Kidney capillary endothelial cell (primary cell): ENCODE results near the gene TMEM140.
A peak's percentile ranks its signal among the peaks of the same experiment; 100 is the strongest.
"Not testable (repeated sequence)": the region's sequence is repeated elsewhere in the genome, so short reads cannot be mapped to it uniquely, and the experiment has no call there.

ENCODE experiments used
- DNase-seq: peaks from one replicate; pipeline ENCODE4 v3.0.0-alpha.2; 2018; ENCODE audit warnings: low spot score

The TMEM140 gene

DNA sequence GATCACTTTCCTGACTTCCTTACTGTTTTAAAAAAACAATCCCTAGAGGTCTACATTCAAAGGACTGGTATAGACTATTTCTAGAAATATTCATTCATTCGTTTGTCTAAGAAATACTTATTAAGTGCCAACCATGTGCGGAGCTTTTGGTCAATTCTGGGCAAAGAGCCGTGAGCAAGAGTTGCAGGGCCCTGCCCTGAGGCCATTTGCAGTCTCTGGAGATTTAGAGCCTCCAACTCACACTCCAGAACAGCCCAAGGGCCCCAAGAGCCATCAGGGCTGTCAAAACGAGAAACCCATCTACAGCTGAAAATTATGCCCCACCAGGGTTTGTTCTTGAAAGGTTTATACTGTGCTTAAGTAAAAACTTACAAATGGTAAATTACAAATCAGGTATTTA is 47.3 kb downstream of the TMEM140 start:
- no peak for DNase-seq

DNA sequence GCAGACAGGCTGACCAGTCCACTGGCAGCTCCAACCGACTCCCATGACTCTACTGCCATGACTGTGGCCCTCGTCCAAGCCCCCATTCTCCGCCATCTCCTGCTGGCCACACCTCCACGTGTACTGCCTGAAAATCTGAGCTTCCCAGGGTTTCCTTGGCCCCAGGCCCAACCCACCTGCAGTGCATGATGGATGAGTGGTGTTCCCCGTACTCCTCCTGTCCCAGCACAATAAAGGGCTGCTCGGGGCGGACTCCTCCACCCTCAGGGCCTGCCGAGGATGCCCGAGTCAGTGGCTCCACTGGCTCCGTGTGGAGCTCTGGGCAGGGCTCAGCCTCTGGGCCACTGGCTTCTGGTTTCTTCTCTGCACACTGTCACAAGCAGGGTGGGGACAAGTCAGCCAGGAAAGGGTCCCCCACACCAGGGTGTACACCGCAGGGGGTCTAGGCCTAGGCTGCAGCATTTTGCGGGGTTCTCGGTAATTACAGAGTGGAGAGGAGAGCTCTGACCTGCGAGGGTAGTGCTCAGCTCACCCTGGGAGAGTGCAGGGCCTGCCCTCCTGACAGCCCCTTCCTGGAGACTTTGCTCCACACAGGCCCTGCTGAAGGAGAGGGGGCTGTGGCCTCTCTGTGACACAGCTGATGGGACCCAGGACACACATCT is 48.2 kb downstream of the TMEM140 start:
- no peak for DNase-seq

DNA sequence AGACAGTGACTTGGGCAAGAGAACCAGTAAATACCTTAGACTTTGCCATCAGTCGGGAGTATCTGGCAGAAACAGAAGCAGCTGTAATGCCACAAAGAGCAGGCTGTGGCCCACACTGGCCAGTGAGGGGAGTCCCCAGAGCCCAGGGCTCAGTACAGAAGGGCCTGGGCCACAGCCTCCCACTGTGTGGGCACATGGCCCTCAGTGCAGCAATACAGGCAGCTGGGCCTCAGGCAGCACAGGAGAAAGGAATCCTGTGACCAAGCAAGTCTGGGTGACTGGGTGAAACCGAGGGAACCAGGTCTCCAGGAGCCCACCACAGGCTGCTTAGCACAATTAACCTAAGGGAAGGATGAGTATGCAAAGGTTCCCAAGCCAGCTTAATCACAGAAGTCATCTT is 49.5 kb downstream of the TMEM140 start:
- DNase-seq: no peak

DNA sequence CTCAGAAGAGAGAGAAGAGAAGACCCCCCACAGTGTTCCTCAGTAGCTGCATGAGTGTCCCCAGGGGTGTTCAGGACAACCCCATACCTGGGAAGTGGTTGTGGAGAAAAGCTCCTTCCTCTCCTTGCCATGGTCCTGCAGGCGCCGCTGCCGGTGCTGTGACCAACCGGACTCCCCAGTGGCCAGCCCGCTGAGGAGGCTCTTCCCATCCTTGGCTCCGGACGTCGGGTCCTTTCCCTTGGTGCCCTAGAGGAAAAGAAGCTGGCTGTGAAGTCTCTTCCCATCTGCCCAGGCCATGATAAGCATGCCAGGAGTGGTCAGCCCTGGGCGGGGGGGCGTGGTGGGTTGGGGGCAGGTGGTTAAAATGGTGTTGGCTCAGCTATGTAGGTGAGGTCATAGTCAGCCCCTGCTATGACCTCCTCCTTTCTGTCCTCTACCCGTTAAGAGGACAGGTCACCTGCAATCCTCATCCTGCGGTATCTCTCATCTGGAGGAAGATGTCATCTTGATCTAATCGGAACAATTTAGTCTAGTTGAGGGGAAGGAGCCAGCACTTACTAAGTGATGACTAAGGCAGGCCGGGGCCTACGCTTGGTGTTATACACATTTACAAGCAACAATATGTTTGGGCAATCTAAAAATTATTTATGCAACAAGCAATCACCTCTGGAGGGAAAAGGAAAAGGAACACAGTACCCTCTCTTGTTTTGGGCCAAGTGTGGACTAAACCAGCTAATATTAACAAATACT is 50.2 kb downstream of the TMEM140 start:
- no peak for DNase-seq

DNA sequence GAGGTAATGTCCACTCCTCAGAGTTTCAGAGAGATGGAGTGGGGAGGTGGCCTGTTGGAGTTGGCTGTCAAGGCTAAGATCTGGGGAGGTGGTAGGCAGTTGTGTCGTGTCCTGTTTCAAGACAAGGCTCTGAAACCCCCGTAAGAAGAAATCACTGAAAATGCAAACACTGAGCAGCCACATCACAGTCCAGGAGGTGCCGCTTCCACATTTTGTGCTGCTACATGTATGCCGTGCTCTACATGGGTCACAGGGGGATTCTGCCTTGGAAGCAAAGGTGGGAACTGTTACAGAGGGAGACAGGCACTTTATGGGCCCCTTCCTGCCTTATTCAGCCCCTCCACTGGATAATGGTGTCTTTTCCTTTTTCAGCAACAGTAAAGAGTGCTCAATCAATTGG is 51.6 kb downstream of the TMEM140 start:
- no peak for DNase-seq

DNA sequence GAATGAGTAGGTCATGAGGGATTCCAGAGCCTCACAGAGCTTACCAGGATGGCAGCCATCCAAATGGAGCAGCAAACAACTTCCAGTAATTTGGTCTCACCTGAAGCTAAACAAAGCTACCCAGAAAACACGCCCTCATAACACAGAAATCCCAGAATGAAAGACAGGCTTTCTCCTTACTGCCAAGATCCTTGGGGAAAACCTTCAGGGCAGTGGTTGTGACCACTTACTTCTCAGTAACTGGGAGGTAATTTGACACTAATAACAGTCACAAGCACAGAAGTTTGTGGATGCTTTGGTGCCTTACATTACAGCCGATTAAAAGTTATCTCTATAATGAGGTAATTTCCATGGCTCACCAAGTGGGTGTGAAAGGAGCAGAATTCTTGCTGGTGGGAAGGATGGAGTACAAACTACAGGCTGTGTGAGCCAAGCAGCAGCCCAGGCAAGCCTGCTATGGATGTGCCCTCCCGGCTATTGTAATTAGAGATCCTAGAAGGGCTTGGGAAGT is 53.0 kb downstream of the TMEM140 start:
- no peak for DNase-seq

DNA sequence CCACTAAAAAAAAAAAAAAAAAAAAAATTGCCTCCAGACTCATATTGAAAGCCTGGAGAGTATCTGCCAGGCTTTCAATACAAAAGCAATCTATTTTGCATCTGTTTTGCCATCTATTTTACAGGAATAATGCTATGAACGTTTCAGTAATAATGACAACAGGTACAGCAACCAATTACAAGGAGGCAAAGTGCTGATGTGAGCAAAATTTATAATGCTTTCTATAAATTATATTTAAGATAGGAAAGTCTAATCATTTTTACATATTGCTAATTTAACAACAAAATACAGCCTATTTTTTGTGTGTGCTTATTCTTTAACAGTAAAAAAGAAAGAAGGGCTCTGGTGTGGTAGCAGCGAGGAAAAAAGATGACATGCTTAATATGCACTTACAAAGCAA is 53.5 kb downstream of the TMEM140 start:
- no peak for DNase-seq

DNA sequence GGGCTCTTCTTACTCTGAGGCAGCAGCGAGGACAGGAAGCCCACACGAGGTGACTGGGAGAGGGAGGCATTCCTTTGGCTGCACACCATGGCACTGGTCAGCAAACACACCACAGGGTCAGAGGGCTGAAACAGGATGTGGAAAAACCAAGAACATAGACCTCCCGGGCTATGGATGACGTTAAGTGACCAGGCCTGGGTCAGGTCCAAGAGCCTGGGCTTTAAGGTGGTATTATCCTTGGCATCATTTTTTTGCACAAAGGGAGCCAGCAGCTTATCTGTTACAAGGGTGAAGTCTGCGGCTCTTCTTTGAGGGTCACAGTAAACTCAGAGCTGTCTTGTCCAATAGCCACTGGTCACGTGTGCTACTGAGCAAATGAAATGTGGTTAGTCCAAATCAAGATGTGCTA is 56.5 kb downstream of the TMEM140 start:
- no peak for DNase-seq

DNA sequence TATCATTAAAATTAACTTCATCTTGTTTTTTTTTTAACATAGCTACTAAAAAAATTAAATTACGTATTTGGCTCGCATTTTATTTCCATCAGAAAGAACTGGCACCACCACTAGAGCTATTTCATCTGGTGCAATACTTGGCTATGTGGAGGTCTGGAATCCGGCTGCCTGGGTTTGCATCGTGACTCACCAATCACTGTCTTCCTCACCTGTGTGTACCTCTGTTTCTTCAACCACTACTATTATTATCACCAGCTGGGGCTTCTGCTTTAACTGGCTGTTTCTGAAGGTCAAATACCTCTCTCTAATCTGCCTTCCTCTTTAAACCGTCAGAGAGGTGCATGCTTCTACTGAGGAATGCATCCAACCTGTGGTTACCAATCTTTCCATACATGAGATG is 57.0 kb downstream of the TMEM140 start:
- DNase-seq: no peak

DNA sequence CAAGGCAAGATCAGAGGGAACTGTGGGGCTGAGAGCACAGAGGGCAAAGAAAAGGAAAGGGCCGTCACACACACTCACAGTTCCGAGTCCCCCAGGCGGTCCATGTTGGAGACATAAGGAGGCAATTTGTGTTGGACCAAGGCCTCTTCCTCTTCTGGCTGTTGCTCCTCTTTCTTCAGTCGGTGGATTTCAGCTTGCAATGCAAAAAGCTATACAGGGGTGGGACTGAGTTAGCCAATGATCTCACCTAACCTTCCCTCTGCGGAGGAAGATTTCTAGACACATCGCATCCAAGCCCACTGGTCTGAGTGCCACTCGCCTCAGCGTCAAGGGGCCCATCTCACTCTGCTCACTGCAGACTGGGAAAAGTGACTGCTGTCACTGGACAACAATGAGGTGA is 58.0 kb downstream of the TMEM140 start:
- no peak for DNase-seq

DNA sequence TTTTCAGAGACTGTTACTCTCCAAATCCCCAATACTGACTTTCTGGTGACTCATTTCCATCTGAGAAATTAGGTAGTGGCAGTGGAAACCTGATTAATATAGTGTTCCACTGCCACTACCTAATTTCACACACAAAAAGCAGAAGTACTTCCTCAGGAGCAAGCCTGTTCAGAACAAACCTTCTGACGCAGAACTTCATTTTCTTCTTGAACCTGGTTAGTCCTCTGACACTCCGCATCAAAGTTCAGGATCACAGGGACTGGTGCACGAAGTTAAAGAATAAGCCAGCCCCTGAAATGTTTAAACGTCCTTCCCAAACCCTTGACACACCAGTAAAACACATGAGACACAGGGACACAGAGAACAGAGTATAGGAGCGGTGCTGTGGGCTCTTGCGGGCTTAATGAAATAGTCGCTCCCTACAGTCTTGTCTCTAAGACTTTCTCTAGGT is 59.1 kb downstream of the TMEM140 start:
- DNase-seq: no peak

DNA sequence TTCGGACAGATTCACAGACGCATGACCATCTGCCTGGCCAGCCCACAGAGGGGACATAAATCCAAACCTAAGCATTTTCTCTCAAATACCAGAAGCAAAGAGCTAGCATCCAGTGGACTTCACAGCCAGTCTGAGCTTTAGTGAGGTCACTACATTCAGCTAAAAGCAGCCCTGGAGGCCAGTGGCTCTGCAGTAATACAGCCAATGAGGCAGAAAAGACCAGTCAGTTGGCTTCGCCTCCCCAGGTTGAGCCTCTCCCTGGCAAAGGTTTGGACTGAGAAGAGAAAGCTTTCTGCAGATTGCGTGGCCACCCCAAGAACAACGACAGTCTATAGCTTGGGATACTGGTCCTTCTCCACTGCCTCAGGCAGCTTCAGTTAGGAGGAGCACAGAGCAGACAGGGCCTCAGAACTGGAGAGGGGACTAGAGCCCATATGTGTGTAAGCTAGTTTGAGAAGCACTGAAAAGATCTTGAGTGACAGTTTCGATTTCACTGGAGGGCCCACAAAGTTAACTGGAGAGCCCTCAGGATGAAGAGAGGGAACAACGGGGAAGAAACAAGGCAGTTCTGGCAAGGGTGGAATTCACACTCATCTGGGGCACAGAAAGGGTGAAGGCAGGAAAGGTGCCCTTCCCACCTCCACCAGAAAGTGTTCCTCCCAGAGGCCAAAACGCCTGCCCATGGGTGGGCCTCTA is 59.7 kb downstream of the TMEM140 start:
- no peak for DNase-seq

DNA sequence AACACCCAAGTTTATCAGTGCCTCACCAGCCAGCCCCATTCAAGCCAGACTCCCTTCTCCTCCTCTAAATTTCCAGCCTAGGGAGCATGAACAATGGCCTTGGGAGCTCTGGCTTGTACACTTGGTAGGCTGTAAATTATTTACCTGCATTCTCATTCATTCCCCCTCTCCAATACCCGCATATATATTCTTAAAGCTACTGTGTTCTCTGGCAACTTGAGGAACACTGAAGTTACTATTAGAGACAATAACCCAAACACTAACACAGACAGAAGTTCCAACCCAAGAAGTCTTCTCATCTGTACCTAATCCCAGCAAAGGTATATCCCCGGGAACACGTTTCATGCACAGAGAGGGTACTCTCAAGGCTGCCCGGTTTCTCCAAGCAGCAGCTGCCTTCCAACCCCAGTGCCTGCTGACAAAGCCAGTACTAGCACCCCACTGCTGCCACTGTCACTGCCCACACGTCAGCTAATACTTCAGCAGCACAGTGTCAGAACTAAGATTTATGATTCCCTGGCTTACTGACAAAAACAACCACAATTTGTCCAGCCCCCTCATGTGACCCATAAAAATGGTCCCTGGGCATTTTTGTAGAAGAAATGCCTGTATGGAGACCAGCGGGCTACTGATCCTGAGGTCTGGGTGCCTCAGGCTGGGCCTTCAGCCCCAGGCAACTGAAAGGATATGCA is 60.4 kb downstream of the TMEM140 start:
- DNase-seq: no peak

DNA sequence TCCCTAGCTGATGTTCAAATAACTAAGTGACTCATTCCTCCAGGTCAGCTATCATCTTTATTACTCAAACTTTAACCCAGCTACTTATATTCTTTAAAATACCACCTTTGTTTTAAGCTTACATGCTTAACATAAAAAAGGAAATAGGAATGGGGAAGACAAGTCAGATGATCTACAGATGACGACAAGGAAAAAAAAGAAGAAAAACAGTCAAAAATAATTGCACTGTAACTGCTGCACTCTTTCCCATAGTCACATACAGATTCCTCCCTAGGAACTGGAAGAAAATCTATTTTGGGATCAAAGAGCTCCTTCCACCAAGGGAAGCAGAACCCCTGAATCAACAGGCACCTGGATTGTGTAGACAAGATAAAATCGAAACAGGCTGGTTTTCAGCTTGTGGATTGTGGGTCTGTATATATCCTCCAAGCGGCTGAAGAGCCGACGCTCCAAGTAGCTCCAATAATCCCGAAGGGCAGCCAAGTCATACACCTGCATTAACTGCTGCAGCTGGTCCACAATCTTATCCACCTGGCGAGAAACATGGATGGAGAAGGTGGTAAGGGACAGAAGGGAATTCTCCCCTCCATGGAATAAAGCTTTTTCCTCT is 61.5 kb downstream of the TMEM140 start:
- DNase-seq: no peak

DNA sequence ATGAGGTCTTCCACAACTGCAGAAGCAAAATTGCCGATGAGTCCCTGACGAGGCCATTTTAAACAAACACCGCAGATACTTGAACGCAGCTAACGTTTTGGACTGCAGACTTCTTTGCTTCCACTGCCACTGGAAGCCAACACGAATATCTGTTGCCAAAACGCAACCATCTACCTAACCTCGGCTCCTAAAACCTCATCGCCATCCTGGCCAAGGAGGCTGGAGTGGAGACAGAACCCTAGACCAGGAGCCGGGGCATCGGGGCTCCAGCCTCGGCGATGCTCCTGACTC is 63.0 kb downstream of the TMEM140 start:
- peak; percentile 12 for DNase-seq

DNA sequence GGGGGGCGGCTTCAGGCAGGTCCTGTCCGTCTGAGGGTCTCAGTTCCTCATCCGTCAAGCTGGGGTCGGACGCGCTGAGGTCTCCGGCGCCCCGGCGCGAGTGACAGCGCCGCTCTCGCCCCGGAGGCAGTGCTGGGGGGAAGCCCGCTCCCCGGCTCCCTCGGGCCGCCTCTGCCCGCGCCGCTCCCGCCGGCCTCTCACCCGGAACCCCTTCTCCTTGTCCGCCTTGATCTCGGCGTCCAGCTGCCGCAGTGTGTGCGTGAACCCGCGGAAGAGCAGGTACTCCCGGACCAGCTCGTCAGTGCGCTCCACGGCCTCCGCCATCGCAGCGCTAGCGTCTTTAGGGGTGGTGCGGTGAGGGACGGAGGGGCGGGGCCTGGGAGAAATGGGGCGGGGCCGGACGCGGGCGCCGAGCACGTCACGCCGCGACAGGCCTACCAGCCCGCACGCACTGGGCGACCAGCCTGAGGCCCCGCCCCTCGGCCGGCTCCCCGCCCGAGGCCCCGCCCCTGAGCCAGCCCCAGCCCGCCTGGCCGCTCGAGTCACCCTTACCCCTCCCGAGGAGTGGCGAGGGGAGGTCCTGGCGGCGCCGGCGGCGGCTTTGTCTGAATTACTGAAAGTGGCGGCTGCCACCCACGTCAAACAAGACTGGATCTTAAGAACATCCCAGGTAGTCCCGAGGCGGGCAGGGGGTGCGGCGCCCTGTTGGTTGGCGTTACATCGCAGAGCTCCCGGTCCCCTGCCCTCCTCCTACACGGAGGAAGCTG is 63.5 kb downstream of the TMEM140 start, which contains the start of gene WDR91:
WDR91 (minus strand) TSS at position 348 of the 767 bp plus-strand sequence; CDS start at position 324, 24 bp downstream.
- peak; percentile 89 for DNase-seq

DNA sequence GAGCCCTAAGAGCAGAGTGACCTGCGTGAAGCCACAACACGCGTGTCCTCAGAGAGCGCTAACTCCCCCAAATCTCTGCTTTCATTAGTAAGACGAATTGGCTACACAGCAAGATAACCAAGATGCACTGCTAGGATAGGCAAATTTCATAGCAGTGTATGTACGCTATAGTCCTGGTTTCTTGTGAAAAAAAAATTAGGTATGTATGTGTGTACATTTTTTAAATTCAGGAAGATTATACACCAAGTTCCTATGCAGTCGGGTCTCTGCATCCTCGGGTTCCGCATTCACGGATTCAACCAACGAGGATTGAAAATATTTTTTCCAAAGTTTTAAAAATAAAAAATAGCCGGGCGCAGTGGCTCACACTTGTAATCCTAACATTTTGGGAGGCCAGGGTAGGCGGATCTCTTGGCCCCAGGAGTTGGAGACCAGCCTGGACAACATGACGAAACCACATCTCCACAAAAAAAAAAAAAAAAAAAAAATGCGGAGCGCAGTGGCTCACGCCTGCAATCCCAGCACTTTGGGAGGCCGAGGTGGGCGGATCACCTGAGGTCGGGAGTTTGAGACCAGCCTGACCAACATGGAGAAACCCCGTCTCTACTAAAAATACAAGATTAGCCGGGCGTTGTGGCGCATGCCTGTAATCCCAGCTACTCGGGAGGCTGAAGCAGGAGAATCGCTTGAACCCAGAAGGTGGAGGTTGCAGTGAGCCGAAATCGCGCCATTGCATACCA is 64.2 kb downstream of the TMEM140 start:
- DNase-seq: not testable (repeated sequence)

DNA sequence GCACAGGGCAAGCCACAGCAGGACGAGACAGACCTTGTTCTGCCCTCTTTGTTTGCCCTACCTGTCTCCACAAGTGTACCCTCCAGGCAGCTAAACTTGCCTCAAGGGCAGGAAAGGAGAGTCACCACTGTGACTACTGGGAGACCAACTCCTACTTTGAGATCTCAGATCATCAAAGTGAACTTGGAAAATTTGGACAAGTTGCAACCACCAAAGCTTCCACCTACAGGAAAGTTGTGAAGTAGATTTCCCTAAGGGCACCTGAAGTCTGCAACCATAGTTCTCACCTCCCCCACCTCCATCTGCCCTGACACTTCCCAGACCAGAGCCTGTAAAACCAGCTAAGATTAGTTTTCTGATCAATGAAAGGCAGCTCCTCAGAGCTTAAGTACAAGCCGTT is 66.0 kb downstream of the TMEM140 start:
- DNase-seq: no peak

DNA sequence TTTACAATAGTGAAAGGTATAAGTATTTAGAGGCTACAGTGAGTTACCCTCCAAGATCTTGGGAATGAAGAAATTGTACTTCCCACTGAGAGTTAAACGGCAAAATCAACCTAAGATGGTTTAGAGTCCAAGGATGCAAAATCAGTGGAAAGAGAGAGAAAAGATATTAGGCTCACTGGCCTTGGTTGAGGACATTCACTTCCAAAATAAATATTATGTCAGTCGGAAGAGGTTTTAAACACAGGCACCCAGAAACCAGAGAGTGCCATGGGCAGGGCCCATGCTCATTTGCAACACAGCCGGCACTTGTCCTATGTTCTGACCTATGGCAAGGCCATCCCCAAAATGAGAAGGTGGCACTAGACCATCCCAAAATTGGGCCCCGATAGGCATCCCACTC is 67.3 kb downstream of the TMEM140 start:
- no peak for DNase-seq

DNA sequence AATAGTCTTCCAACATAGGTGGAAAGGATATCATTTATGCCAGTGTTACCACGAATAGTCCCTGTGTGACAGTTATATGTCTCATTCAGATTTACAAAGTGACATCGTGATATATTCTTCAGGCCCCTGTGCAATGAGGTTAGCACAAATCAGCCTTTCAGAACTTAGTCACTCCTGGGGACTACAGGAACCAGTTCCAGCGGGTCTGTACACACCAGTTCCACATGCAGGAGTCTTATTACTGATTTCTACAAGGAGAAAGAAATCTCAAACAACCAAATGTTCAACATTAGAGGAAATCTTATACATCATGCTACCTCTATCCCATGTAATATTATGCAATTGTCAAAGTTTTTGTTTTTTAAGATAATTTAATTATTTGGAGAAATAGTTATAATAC is 67.8 kb downstream of the TMEM140 start:
- DNase-seq: no peak
